PC-3 (cell line): ENCODE results near the gene EPB41L2. TPM values are rescaled to one million over a fixed set of nuclear protein-coding genes. Genes with fewer than 3 reads are reported as not detected.
A peak's percentile ranks its signal among the peaks of the same experiment; 100 is the strongest.

Experiments used
- ATAC-seq: fragments of 200-7000 bp; cut with Tn5 transposase; 2 replicates; pipeline ENCODE4 v1.9.1; 2020; ENCODE audit warnings: mild to moderate bottlenecking, moderate library complexity
- Bru-seq: library from RNA; stranded (reverse); fragments of 400-500 nt; gene quantifications from one replicate; lab custom pipeline; 2021; lab: Mats Ljungman, UMichigan
- BruChase-seq, 2 experiments: library from RNA; stranded (reverse); fragments of 400-500 nt; gene quantifications; one replicate each; lab custom pipeline; 2021; lab: Mats Ljungman, UMichigan
- BruUV-seq: library from RNA; stranded (reverse); fragments of 400-500 nt; replicated peaks from 2 replicates; lab custom pipeline; 2021; lab: Mats Ljungman, UMichigan
- CTCF ChIA-PET: fragments of 300-600 bp; sonication (Branson Sonifier 250); formaldehyde crosslinking; loops from one replicate; lab custom pipeline; 2022; ENCODE audit warnings: antibody characterized with exemption; lab: Charles Lee
- POLR2A ChIA-PET: fragments of 300-600 bp; sonication (Branson Sonifier 250); formaldehyde crosslinking; loops from one replicate; lab custom pipeline; 2022; ENCODE audit warnings: antibody characterized with exemption; ENCODE audit not compliant: unreplicated experiment; lab: Charles Lee
- DNase-seq: peaks from one replicate; pipeline ENCODE4 v3.0.0-alpha.2; 2015
- H2AFZ ChIP-seq: fragments of 300-600 bp; sonication (generic); 2 replicates; pipeline ENCODE4 v1.6.0; 2016; ENCODE audit warnings: antibody characterized with exemption, low read length
- H3F3A ChIP-seq: fragments of 300-600 bp; sonication (generic); one replicate; pipeline ENCODE4 v1.6.0; 2017; ENCODE audit warnings: antibody characterized with exemption, low read length, control low read depth, mild to moderate bottlenecking; ENCODE audit not compliant: unreplicated experiment
- H3K27ac ChIP-seq: fragments of 300-600 bp; sonication (generic); 2 replicates; pipeline ENCODE4 v1.5.1; 2016; ENCODE audit warnings: mild to moderate bottlenecking, low read length
- H3K27me3 ChIP-seq: fragments of 300-600 bp; sonication (generic); 2 replicates; pipeline ENCODE4 v1.6.1; 2016; ENCODE audit warnings: low read length, mixed read lengths
- H3K36me3 ChIP-seq: fragments of 300-600 bp; sonication (generic); 2 replicates; pipeline ENCODE4 v1.6.1; 2016; ENCODE audit warnings: low read depth, mixed run types, low read length, mixed read lengths
- H3K4me1 ChIP-seq: fragments of 300-600 bp; sonication (generic); 2 replicates; pipeline ENCODE4 v1.5.1; 2016; ENCODE audit warnings: low read length; ENCODE audit not compliant: insufficient read depth
- H3K4me2 ChIP-seq: fragments of 300-600 bp; sonication (generic); 2 replicates; pipeline ENCODE4 v1.6.0; 2016; ENCODE audit warnings: low read length
- H3K4me3 ChIP-seq: fragments of 300-600 bp; sonication (generic); 2 replicates; pipeline ENCODE4 v1.5.1; 2016; ENCODE audit warnings: mild to moderate bottlenecking, low read length, mixed read lengths
- H3K79me2 ChIP-seq: fragments of 300-600 bp; sonication (generic); 2 replicates; pipeline ENCODE4 v1.6.1; 2017; ENCODE audit warnings: low read length, mixed read lengths
- H3K9ac ChIP-seq: fragments of 300-600 bp; sonication (generic); 2 replicates; pipeline ENCODE4 v1.6.0; 2016; ENCODE audit warnings: mild to moderate bottlenecking, low read length
- H3K9me2 ChIP-seq: fragments of 300-600 bp; sonication (generic); replicated peaks from 2 replicates; pipeline ENCODE4 v1.6.1; 2016; ENCODE audit warnings: mixed run types, low read length, mixed read lengths
- H3K9me3 ChIP-seq: fragments of 300-600 bp; sonication (generic); 2 replicates; pipeline ENCODE4 v1.6.1; 2016; ENCODE audit warnings: low read length, mixed read lengths
- H4K20me1 ChIP-seq: fragments of 300-600 bp; sonication (generic); 2 replicates; pipeline ENCODE4 v1.6.1; 2016; ENCODE audit warnings: low read length, mixed read lengths
- EZH2 ChIP-seq: fragments of 300-600 bp; sonication (generic); IDR thresholded peaks from one replicate; pipeline ENCODE4 v1.6.1; 2017; ENCODE audit warnings: antibody characterized with exemption, mild to moderate bottlenecking, low read length; ENCODE audit not compliant: unreplicated experiment
- EZH2phosphoT487 ChIP-seq: fragments of 300-600 bp; sonication (generic); IDR thresholded peaks from 2 replicates; pipeline ENCODE4 v1.6.1; 2018; ENCODE audit warnings: mild to moderate bottlenecking, antibody characterized with exemption, low read length, borderline replicate concordance
- intact Hi-C: fragments of 100-400 bp; cut with micrococcal nuclease; formaldehyde crosslinking; loops from 2 replicates; pipeline ENCODE4 v1.9.0; 2023
- long read RNA-seq: library from polyadenylated mRNA; unstranded; transcript quantifications from one replicate; pipeline ENCODE4 v2.0.0, GENCODE V29; 2021; ENCODE audit not compliant: unreplicated experiment
- total RNA-seq: library from RNA; depleted of rRNA; stranded (reverse); fragments of >200 nt; gene quantifications from 2 replicates; pipeline ENCODE4 v1.2.3, GENCODE V29; 2014; rRNA removed
- TF ChIP-seq, protein P1 (sequence below): fragments of 300-600 bp; sonication (generic); conservative IDR thresholded peaks from 2 replicates; pipeline ENCODE4 v1.5.1; 2017; ENCODE audit warnings: antibody characterized with exemption, low read depth, mild to moderate bottlenecking, low read length

The EPB41L2 gene
- 26.9 and 39.9 TPM in 2 replicates for total RNA-seq
- Bru-seq, nascent RNA = percentile 77 among the genes with signal in this experiment
- percentile 65 among the genes with signal in this experiment for BruChase-seq, experiment 1, labeled RNA remaining after a 6-hour chase
- BruChase-seq, experiment 2, labeled RNA remaining after a 2-hour chase = percentile 70 among the genes with signal in this experiment
- long read RNA-seq, full-length matches to known transcripts = 4 of 21 reads
- long read RNA-seq, partial matches to known transcripts = 10 of 21 reads
- long read RNA-seq, other reads (novel, unspliced or antisense) = 7 of 21 reads

DNA sequence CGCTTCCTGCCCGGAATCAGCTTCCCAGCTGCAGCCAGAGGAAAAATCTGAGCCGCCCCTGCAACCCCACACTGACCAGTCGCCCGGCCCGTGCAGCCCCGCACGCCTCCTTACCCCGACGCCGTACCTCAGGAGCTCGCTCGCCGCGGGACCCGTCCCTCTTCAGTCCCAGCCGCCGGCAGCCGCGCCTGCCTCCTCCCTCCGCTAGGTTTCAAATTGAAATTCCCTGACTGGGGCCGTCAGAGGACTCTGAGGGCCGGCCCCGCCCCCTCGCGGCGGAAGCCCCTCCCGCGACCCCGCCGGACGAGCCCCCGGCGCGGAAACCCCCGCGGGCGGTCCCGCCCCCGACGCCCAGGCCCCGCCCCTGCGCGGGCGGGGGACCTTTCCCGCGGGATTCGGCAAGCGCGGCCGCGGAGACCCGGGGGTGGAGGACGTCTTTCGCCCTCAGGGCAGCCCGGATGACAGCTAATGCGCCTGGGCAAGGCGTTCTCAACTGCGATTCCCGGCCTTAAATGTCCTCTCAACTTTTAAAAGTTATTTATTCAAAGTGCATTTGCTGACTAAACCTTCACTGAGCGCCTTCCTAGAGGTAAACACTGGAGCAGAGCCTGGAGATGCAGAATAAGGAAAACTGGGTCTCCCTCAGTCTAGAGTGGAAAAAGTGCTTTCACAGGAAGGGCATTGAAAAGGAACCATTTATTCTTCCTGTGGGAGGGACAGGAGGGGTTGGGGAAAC lies at the start of gene EPB41L2:
TSS of gene EPB41L2 (minus strand) at position 218 of the 736 bp plus-strand sequence. CDS start 106,760 bp downstream, outside the sequence.
- H3K27ac ChIP-seq = peak within 1 kb of the TSS; percentile 78
- no peaks in the 10 kb centered on the region for H3K9me2 ChIP-seq
- TF ChIP-seq, protein P1, sequence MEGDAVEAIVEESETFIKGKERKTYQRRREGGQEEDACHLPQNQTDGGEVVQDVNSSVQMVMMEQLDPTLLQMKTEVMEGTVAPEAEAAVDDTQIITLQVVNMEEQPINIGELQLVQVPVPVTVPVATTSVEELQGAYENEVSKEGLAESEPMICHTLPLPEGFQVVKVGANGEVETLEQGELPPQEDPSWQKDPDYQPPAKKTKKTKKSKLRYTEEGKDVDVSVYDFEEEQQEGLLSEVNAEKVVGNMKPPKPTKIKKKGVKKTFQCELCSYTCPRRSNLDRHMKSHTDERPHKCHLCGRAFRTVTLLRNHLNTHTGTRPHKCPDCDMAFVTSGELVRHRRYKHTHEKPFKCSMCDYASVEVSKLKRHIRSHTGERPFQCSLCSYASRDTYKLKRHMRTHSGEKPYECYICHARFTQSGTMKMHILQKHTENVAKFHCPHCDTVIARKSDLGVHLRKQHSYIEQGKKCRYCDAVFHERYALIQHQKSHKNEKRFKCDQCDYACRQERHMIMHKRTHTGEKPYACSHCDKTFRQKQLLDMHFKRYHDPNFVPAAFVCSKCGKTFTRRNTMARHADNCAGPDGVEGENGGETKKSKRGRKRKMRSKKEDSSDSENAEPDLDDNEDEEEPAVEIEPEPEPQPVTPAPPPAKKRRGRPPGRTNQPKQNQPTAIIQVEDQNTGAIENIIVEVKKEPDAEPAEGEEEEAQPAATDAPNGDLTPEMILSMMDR = no peak
- BruUV-seq = no TSS peak
- peak within 1 kb of the TSS; percentile 87 for H2AFZ ChIP-seq
- no peaks in the 10 kb centered on the region for H3K9me3 ChIP-seq
- H3K4me3 ChIP-seq = peak within 1 kb of the TSS; percentile 87
- no peaks in the 10 kb centered on the region for H3K36me3 ChIP-seq
- H3K27me3 ChIP-seq = no peaks in the 10 kb centered on the region
- H3F3A ChIP-seq = peaks cover 4% of the 10 kb centered on the region
- intact Hi-C loops = loop anchor here (2.0 kb wide), 2 partner anchors 40 to 130 kb away; no protein-coding TSS in a partner anchor
- peak within 1 kb of the TSS; percentile 73 for H3K9ac ChIP-seq
- ATAC-seq (peak; percentile 70), DNase-seq (peak; percentile 89)
- H3K4me1 ChIP-seq = peaks cover 44% of the 10 kb centered on the region
- ChIA-PET POLR2A (no interaction called here), CTCF (no interaction called here)
- H3K79me2 ChIP-seq = peaks cover 47% of the 10 kb centered on the region
- peak within 1 kb of the TSS; percentile 90 for H3K4me2 ChIP-seq
- no peaks in the 10 kb centered on the region for H4K20me1 ChIP-seq

DNA sequence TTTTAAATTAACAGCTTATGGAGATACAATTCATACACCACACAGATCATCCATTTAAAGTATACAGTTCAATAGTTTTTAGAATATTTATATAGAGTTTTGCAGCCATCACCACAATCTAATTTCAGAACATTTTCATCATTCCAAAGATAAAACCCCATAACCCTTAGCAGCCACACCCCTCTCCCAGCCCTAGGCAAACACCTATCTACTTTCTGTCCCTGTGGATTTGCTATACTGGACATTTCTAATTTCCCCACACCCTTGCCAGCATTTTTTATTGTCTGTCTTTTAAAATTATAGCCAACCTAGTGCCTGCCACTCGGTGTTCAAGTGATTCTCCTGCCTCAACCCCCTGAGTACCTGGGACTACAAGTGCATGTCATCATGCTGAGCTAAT lies 49.2 kb upstream of the EPB41L2 start:
- ChIA-PET POLR2A (interaction anchor here (0.6 kb wide), 1 partner anchor 221 kb away, joined by 3 read pairs; no protein-coding TSS in a partner anchor), CTCF (no interaction called here)
- Histone ChIP-seq H3K4me2 (no peak overlapping the region), H4K20me1 (no peaks in the 10 kb centered on the region), H3K36me3 (no peaks in the 10 kb centered on the region), H3K9me3 (no peaks in the 10 kb centered on the region), H3K4me1 (no peaks in the 10 kb centered on the region), H3K27me3 (no peaks in the 10 kb centered on the region), H2AFZ (no peak overlapping the region), H3K79me2 (no peaks in the 10 kb centered on the region), H3K9ac (no peak overlapping the region), H3K4me3 (no peak overlapping the region), H3F3A (no peaks in the 10 kb centered on the region), H3K9me2 (no peaks in the 10 kb centered on the region), H3K27ac (no peak overlapping the region)
- ATAC-seq (peak; percentile 46; the same call in 1 of the 2 replicates), DNase-seq (no peak)
- no TSS peak for BruUV-seq
- no peak for TF ChIP-seq EZH2
- TF ChIP-seq, protein P1 = no peak
- TF ChIP-seq EZH2phosphoT487 = no peak
- intact Hi-C loops = no loop called here
